Measurements from ENCODE around the gene PDC. TPM values are rescaled to one million over a fixed set of nuclear protein-coding genes. Genes with fewer than 3 reads are reported as not detected.
A peak's percentile ranks its signal among the peaks of the same experiment; 100 is the strongest.
"Not testable (repeated sequence)": the region's sequence is repeated elsewhere in the genome, so short reads cannot be mapped to it uniquely, and the experiment has no call there.

The PDC gene
- total and polyA plus RNA-seq, 2 experiments from 2014 or later = not detected

- Histone ChIP-seq H3K36me3 (replicated peaks; ENCODE audit: insufficient read depth, low read depth) (no peaks in the 10 kb centered on the region), H3K79me2 (no peaks in the 10 kb centered on the region), H3K9me3 (ENCODE audit: low read depth) (no peaks in the 10 kb centered on the region), H4K20me1 (ENCODE audit: insufficient read depth, poor library complexity, severe bottlenecking) (no peaks in the 10 kb centered on the region), H3K4me2 (no peak overlapping the region), H3K27ac (no peak overlapping the region), H3K9me2 (replicated peaks; ENCODE audit: insufficient read depth) (no peaks in the 10 kb centered on the region), H3K27me3 (no peaks in the 10 kb centered on the region), H3K4me3 (no peak overlapping the region), H2AFZ (no peak overlapping the region), H3K4me1 (ENCODE audit: insufficient read depth) (no peaks in the 10 kb centered on the region)
- TF ChIP-seq, protein P1, sequence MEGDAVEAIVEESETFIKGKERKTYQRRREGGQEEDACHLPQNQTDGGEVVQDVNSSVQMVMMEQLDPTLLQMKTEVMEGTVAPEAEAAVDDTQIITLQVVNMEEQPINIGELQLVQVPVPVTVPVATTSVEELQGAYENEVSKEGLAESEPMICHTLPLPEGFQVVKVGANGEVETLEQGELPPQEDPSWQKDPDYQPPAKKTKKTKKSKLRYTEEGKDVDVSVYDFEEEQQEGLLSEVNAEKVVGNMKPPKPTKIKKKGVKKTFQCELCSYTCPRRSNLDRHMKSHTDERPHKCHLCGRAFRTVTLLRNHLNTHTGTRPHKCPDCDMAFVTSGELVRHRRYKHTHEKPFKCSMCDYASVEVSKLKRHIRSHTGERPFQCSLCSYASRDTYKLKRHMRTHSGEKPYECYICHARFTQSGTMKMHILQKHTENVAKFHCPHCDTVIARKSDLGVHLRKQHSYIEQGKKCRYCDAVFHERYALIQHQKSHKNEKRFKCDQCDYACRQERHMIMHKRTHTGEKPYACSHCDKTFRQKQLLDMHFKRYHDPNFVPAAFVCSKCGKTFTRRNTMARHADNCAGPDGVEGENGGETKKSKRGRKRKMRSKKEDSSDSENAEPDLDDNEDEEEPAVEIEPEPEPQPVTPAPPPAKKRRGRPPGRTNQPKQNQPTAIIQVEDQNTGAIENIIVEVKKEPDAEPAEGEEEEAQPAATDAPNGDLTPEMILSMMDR (IDR thresholded peaks at IDR 0.05; ENCODE audit: poor library complexity) = no peak
- no peak for TF ChIP-seq EZH2phosphoT487 (IDR thresholded peaks at IDR 0.05; ENCODE audit: low read depth, severe bottlenecking, unreplicated experiment)
- no peak for TF ChIP-seq EZH2 (IDR thresholded peaks at IDR 0.05; ENCODE audit: borderline replicate concordance)
- 59% methylated on average over 2 of the region's 2 CpGs for WGBS (ENCODE audit: low lambda C conversion rate, missing lambda C conversion rate)
- DNase-seq (ENCODE audit: low spot score) = peak; percentile 15
Measured at GRCh38 chr1:186474208-186474607, 13.3 kb upstream of the PDC start.

DNA sequence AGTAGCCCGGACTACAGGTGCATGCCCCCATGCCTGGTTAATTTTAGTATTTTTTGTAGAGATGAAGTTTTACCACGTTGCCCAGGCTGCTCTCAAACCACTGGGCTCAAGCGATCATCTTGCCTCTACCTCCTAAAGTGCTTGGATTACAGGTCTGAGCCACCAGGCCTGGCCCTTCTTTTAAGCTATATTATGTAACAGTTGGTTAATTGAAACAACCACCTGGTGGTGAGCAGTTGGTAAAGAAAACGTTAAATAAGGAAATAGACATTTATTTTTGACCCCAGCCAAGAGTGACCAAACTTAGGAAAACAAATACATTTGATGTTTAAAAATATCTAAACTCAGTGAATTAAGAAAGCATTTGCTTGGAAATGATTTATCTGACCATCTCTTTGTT, 12.1 kb upstream of the PDC start:
- TF ChIP-seq, protein P1 (IDR thresholded peaks at IDR 0.05; ENCODE audit: poor library complexity) = no peak
- no peak for TF ChIP-seq EZH2phosphoT487 (IDR thresholded peaks at IDR 0.05; ENCODE audit: low read depth, severe bottlenecking, unreplicated experiment)
- no peak for TF ChIP-seq EZH2 (IDR thresholded peaks at IDR 0.05; ENCODE audit: borderline replicate concordance)
- H3K9me2 ChIP-seq (replicated peaks; ENCODE audit: insufficient read depth) = no peaks in the 10 kb centered on the region
- no peak overlapping the region for H3K27ac ChIP-seq
- no peaks in the 10 kb centered on the region for H3K9me3 ChIP-seq (ENCODE audit: low read depth)
- H3K27me3 ChIP-seq = no peaks in the 10 kb centered on the region
- DNase-seq (ENCODE audit: low spot score) = no peak
- H4K20me1 ChIP-seq (ENCODE audit: insufficient read depth, poor library complexity, severe bottlenecking) = no peaks in the 10 kb centered on the region
- no peak overlapping the region for H2AFZ ChIP-seq
- no peak overlapping the region for H3K4me3 ChIP-seq
- no peak overlapping the region for H3K4me2 ChIP-seq
- H3K36me3 ChIP-seq (replicated peaks; ENCODE audit: insufficient read depth, low read depth) = no peaks in the 10 kb centered on the region
- 85% methylated on average over 4 of the region's 4 CpGs for WGBS (ENCODE audit: low lambda C conversion rate, missing lambda C conversion rate)
- H3K4me1 ChIP-seq (ENCODE audit: insufficient read depth) = no peaks in the 10 kb centered on the region
- H3K79me2 ChIP-seq = no peaks in the 10 kb centered on the region

DNA sequence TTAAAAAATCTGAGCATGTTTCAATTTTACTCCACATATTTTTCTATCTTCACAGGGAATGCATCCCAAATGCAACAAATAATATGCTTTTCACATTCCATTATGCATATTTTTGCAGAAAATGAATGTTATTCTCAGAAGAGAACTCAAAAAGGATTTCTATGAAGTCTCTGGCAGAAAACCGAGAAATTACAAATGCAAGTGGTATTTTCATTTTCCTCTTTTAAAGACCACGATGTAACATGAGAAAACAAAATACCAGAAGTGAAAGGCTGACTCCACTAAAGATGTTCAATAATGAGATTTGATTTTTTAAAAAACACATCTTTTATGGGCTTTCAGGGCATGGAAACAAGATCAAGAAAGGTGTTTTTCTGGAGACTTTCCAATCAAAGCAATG, 5.0 kb upstream of the PDC start:
- WGBS (ENCODE audit: low lambda C conversion rate, missing lambda C conversion rate) = 95% methylated on average over 2 of the region's 2 CpGs

GRCh38 chr1:186465491-186465890, 4.6 kb upstream of the PDC start:
- not testable (repeated sequence) for DNase-seq (ENCODE audit: low spot score); H3K4me1 ChIP-seq (ENCODE audit: insufficient read depth); H4K20me1 ChIP-seq (ENCODE audit: insufficient read depth, poor library complexity, severe bottlenecking); H3K4me3 ChIP-seq; H3K4me2 ChIP-seq; H3K79me2 ChIP-seq; H3K9me3 ChIP-seq (ENCODE audit: low read depth); H3K27me3 ChIP-seq; H3K27ac ChIP-seq; H3K9me2 ChIP-seq (replicated peaks; ENCODE audit: insufficient read depth); H3K36me3 ChIP-seq (replicated peaks; ENCODE audit: insufficient read depth, low read depth); H2AFZ ChIP-seq

More for the DNA sequence above, 5.0 kb upstream of the PDC start:
- no peak overlapping the region for H2AFZ ChIP-seq
- no peaks in the 10 kb centered on the region for H3K36me3 ChIP-seq (replicated peaks; ENCODE audit: insufficient read depth, low read depth)
- H3K27me3 ChIP-seq = no peaks in the 10 kb centered on the region
- H3K4me3 ChIP-seq = no peak overlapping the region
- no peak overlapping the region for H3K4me2 ChIP-seq
- no peaks in the 10 kb centered on the region for H4K20me1 ChIP-seq (ENCODE audit: insufficient read depth, poor library complexity, severe bottlenecking)
- TF ChIP-seq, protein P1 (IDR thresholded peaks at IDR 0.05; ENCODE audit: poor library complexity) = no peak
- TF ChIP-seq EZH2phosphoT487 (IDR thresholded peaks at IDR 0.05; ENCODE audit: low read depth, severe bottlenecking, unreplicated experiment) (no peak), EZH2 (IDR thresholded peaks at IDR 0.05; ENCODE audit: borderline replicate concordance) (no peak)
- H3K27ac ChIP-seq = no peak overlapping the region
- H3K4me1 ChIP-seq (ENCODE audit: insufficient read depth) = no peaks in the 10 kb centered on the region
- H3K79me2 ChIP-seq = no peaks in the 10 kb centered on the region
- H3K9me2 ChIP-seq (replicated peaks; ENCODE audit: insufficient read depth) = no peaks in the 10 kb centered on the region
- no peak for DNase-seq (ENCODE audit: low spot score)
- no peaks in the 10 kb centered on the region for H3K9me3 ChIP-seq (ENCODE audit: low read depth)
